K562 (cell line): ENCODE results near the gene NPB. TPM values are rescaled to one million over a fixed set of nuclear protein-coding genes. Genes with fewer than 3 reads are reported as not detected.
A peak's percentile ranks its signal among the peaks of the same experiment; 100 is the strongest.

Source experiments
- DPF2 ChIP-seq: fragments of 450-650 bp; IDR thresholded peaks from 2 replicates; pipeline ENCODE4 v1.6.1; 2016
- E4F1 ChIP-seq: fragments of 250-450 bp; sonication (Bioruptor Pico); IDR thresholded peaks from 2 replicates; pipeline ENCODE4 v1.5.0; 2021; ENCODE audit warnings: mild to moderate bottlenecking, borderline replicate concordance
- ETS1 ChIP-seq: conservative IDR thresholded peaks from 2 replicates; pipeline ENCODE4 v1.6.1; 2011; ENCODE audit warnings: low read depth, mild to moderate bottlenecking, low read length; ENCODE audit not compliant: control insufficient read depth
- GTF3C2 ChIP-seq: IDR thresholded peaks from 3 replicates; pipeline ENCODE4 v1.6.1; 2011; ENCODE audit warnings: borderline replicate concordance, mild to moderate bottlenecking, moderate library complexity; ENCODE audit not compliant: insufficient read length; ENCODE audit errors: extremely low read depth
- HEY1 ChIP-seq: fragments of 250-450 bp; sonication (Bioruptor Pico); IDR thresholded peaks from 2 replicates; pipeline ENCODE4 v1.5.0; 2020; ENCODE audit warnings: mild to moderate bottlenecking, moderate library complexity, borderline replicate concordance
- IFI16 ChIP-seq: fragments of 250-450 bp; sonication (Bioruptor Pico); IDR thresholded peaks from 2 replicates; pipeline ENCODE4 v2.1.2; 2022; ENCODE audit warnings: mild to moderate bottlenecking, inconsistent platforms
- NELFE ChIP-seq: IDR thresholded peaks from 2 replicates; pipeline ENCODE4 v1.6.1; 2011; ENCODE audit warnings: mild to moderate bottlenecking; ENCODE audit not compliant: insufficient read depth, insufficient read length
- PML ChIP-seq: IDR thresholded peaks from 2 replicates; pipeline ENCODE4 v1.6.1; 2012; ENCODE audit warnings: low read length, inconsistent platforms
- ZBTB40 ChIP-seq, 2 experiments: fragments of 450-650 bp in 1 of 2; sonication (generic) in 1 of 2; formaldehyde crosslinking in 1 of 2; IDR thresholded peaks; 2 replicates each; pipeline versions ENCODE4 v1.7.1 to v1.9.0; 2016 to 2022; ENCODE audit warnings: inconsistent platforms in 1 of 2, mild to moderate bottlenecking in 1 of 2, missing genetic modification reagents in 1 of 2
- polyA plus RNA-seq, 8 experiments: library from polyadenylated mRNA; depleted of rRNA in 4 of 8; stranded (reverse) in 5 of 8; unstranded in 3 of 8; fragments of >200 nt; fragmentation: Nextera tagmentation in 2 of 8; fragmentation: Illumina TruSeq in 1 of 8; extraction: Ambion mirVana in 2 of 8; extraction: Trizol in 1 of 8; gene quantifications; 2 replicates each; pipeline versions ENCODE4 v1.2.1 to v1.2.3, GENCODE V29; 2011 to 2014; ENCODE audit warnings: inconsistent platforms in 1 of 8, missing spikeins in 1 of 8
- total RNA-seq, 7 experiments: library from RNA; depleted of rRNA in 6 of 7; stranded (reverse); fragments of >200 nt in 6 of 7; fragmentation: Illumina TruSeq in 2 of 7; extraction: Trizol in 2 of 7; gene quantifications; 2 replicates each; pipeline versions ENCODE4 v1.2.1 to v1.2.3, GENCODE V29; 2011 to 2021; ENCODE audit warnings: low replicate concordance in 1 of 7

NPB gene
- total and polyA plus RNA-seq, 9 of the 15 experiments (the other 6 are each of a cell fraction or from before 2014, with no cell fraction given), result 0.03 to 0.61 (median 0.14) TPM; not detected in 2

GRCh38 chr17:81859906-81860755, 41.9 kb upstream of the NPB start, which contains the start of gene P4HB (continued):
- peak; percentile 53; the same call in 1 of the 2 replicates for TF ChIP-seq ZBTB40 (IDR thresholded peaks at IDR 0.05)
- TF ChIP-seq ZBTB40 (CRISPR knock-in tag; IDR thresholded peaks at IDR 0.05), result no peak
- TF ChIP-seq DPF2, result no peak
- no peak for TF ChIP-seq E4F1 (CRISPR knock-in tag)
- no peak for TF ChIP-seq GTF3C2
- no peak for TF ChIP-seq IFI16 (CRISPR knock-in tag)
- TF ChIP-seq ETS1, result peak; percentile 27; the same call in 1 of the 2 replicates
- no peak for TF ChIP-seq HEY1 (CRISPR knock-in tag)
- TF ChIP-seq PML, result 0 out of 2 replicates have a peak, but pooled peaks have one; percentile 42
- peak; percentile 40 for TF ChIP-seq NELFE
